OCI-LY3 (cell line): Measurements from ENCODE around the gene FAM177B.

Experiments used
- EZH2phosphoT487 ChIP-seq: fragments of 200-600 bp; shearing (Covaris generic); IDR thresholded peaks from 2 replicates; pipeline ENCODE4 v1.6.1; 2018; ENCODE audit warnings: antibody characterized with exemption, mixed run types, low read depth
- TF ChIP-seq, protein P1 (sequence below): fragments of 200-600, 300-600 bp; sonication (generic); IDR thresholded peaks from 2 replicates; pipeline ENCODE4 v1.5.1; 2014; ENCODE audit warnings: antibody characterized with exemption, low read length, low read depth

DNA sequence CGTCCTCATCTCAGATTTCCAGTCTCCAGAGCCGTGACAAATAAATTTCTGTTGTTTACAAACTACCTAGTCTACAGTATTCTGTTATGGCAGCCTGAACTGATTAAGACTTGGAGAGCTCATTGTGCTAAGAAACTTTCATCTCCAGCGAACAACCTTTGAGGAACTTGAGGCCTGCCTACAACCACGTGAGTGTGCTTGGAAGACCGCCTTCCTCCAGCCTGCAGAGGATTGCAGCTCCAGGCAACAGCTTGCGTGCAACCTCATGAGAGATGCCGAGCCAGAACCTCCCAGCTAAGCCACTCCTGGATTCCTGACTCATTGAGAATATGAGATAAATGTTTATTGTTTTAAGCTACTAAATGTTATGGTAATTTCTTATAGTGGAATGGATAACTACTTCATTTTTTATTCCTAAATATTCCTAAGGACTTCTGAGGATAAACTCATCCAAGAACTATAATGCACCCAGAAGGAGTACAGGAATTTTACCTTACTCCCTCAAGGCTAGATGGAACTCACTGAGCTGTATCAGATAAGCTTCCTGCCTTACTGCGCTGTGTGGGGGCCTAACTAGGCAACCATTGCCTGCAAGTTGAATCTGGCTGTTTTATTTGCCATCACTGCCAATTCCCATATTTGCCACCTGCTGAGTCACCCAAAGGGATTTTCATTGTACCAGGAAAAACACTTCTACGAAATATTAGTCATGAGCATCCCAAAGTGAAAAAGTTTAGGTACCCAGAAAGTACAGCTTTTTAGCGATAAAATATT is 17.6 kb downstream of the FAM177B start:
- TF ChIP-seq, protein P1, sequence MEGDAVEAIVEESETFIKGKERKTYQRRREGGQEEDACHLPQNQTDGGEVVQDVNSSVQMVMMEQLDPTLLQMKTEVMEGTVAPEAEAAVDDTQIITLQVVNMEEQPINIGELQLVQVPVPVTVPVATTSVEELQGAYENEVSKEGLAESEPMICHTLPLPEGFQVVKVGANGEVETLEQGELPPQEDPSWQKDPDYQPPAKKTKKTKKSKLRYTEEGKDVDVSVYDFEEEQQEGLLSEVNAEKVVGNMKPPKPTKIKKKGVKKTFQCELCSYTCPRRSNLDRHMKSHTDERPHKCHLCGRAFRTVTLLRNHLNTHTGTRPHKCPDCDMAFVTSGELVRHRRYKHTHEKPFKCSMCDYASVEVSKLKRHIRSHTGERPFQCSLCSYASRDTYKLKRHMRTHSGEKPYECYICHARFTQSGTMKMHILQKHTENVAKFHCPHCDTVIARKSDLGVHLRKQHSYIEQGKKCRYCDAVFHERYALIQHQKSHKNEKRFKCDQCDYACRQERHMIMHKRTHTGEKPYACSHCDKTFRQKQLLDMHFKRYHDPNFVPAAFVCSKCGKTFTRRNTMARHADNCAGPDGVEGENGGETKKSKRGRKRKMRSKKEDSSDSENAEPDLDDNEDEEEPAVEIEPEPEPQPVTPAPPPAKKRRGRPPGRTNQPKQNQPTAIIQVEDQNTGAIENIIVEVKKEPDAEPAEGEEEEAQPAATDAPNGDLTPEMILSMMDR: no peak
- no peak for TF ChIP-seq EZH2phosphoT487
